Measurements from ENCODE around the gene FAIM2.
A peak's percentile ranks its signal among the peaks of the same experiment; 100 is the strongest.
"Not testable (repeated sequence)": the region's sequence is repeated elsewhere in the genome, so short reads cannot be mapped to it uniquely, and the experiment has no call there.

FAIM2 gene

DNA sequence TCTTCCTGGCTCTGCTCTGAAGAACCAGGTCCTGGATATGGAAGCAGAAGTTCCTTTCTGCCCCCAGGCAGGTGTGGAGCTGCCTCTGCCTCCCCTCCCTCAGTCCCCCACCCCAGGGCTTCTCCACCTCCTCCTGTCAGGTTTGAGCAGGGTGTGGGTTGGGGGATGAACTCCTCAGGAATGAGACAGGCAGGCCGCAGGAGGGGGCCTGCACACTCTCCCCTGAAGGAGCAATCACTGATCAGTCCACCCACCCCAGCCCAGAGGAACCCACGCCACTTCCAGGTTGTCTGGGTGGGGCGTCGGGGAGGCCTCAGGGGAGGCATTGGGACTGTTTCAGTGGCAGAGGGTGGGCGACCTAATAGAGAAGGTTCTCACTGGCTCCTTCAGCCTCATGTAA lies 26.6 kb downstream of the FAIM2 start:
- no peak for FAIRE-seq

GRCh38 chr12:49876070-49876469 lies 27.6 kb downstream of the FAIM2 start:
- FAIRE-seq: no peak

DNA sequence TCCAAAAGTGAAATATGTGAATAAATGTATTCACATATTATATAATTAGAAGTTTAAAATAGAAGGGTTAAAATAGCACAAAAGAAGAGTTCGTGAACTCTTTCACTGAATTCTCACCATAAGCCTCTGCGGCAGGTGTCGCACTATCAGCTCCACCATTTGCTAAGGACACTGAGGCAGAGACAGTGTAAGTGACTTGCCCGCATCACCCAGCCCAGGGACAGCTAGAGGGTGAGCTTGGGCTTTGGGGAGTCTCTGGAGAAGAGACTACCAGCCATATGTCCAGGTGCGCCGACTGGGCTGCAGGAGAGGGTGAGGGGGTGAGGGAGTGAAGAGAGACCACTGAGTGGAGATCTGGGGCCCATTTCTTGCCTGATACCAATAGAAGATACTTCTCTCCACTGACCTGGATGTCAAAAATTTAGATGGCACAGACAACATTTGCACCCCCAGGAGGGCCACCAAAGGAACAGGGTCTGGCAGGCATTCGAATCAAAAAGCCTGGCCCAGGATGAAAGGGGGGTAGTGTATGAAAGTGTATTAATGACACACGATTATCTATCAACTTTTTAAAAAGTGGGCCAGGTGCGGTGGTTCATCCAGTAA lies 28.5 kb downstream of the FAIM2 start:
- no peak for FAIRE-seq

GRCh38 chr12:49874142-49874897 lies 29.4 kb downstream of the FAIM2 start:
- no peak for FAIRE-seq

DNA sequence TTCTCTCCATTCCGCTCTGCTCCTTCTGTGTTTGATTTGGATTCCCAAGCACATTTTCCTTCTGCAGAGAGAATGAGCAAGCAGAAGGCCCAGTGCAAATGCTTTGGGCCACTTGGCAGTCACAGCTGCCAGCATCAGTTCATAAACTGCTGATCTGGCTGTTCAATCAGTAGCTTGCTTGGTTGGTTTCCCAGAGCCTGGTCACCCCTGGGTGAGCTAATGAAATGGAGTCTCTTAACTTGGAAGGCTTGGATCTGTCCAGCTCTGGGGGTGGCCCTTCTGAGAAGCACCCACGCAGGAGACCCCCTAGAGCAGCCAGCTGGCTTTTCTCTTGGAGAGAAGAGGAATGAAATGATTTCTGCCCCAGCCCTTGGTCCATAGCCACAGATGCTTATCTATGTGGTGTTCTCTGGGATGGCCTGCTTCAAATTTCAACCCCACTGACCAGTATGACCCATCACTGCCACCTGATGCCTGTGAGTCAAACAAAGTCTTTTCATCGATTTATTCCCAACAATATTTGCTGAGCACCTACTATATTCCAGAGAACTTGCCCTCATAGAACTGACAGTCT lies 30.3 kb downstream of the FAIM2 start:
- no peak for FAIRE-seq

DNA sequence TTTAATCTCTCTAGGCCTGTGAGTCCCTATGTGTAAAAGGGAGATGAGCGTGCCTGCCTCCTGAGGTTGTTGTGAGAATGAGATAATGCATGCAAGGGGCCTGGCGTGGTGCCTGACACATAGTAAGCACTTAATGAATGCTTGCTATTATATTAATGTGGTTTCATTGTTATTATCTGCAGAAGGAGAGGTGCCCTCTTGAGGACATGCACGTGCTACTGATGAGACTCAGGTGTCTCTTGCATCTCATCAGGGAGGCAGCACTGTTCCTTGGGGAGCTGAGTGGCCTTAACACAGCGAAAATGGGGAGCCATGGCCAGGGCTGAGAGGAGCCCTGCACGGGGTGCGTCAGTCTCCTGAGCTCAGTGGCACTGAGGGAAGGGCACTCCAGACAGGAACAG lies 30.9 kb downstream of the FAIM2 start:
- FAIRE-seq: no peak

DNA sequence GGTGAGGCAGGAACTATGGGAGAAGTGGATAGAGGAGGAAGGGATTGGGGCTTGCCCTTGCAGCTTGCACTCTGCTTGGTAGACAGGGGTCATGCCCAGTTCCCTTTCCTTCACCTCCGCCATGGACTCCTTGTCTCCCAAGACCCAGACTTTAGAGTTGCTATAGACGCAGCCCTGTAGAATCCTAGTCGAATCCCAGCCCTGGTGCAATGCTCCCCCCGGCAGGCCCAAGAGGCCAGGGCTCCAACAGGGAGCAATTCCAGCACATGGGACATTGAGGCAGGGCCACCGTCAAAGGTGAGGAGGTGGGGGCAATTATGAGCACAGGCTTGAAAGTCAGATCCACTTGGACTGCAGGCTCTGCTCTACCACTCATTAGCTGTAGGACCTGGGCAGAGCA lies 31.3 kb downstream of the FAIM2 start:
- no peak for FAIRE-seq

DNA sequence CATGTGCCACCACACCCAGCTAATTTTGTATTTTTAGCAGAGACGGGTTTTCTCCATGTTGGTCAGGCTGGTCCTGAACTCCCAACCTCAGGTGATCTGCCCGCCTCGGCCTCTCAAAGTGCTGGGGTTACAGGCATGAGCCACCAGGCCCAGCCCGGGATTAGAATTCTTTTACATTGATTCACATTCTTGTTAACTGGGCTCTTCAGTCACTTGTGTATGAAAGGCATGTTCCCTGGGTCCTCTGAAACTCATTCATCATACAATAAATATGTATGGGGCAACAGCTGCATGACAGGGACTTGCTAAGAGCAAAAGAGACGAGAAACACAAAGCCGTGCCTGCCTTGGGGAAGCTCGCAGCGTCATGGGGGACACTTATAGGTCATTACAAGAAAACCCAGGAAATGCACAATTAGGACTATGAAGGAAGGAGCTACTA lies 31.9 kb downstream of the FAIM2 start:
- not testable (repeated sequence) for FAIRE-seq

DNA sequence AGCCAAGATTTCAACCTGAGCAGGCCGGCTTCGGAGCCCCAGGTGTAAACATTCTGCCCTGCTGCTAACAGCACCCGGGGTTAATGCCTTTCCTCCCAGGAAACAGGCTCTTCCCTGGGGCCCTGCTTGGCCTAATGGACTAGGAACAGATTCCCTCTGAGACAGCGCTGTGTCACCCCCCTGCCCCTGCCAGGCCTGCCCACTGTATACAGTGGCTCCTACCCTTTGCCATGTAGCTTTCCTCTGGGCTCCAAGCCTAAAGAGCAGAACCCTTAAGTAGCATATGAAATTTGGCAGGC lies 32.5 kb downstream of the FAIM2 start:
- FAIRE-seq: no peak

DNA sequence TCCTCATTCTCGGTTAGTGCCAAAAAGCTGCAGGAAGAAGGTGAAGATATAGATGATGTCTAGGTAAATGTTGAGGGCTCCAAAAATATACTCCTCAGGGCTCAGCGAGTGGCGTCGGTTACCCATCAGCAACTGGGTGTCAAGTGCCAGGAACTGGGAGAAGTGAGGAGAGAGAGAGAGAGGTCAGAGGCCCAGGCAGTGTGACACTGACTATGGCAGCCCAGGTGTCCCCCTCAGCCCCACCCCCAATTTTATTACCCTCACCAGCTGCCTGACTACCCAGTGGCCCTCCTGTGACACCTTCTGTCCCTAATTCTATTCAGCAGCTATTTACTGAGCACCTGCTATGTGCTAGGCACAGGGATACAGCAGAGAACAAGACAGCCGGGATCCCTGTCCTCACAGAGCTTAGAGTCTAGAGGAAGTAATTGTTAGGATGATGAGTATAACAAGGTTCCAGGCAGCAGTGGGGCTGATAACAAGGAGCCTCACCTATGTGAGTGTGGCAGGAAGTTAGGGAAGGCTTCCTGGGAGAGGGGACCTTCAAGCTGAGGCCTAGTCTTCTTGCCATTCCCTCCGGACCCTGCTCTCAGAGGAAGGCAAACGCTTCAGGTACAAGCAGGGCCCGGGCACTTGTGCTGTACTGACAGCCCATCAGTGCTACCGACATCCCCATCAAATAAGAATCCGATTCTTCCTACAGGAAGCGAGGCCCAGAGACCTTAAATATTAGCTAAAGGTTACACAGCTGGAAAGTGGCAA lies 33.0 kb downstream of the FAIM2 start:
- no peak for FAIRE-seq

DNA sequence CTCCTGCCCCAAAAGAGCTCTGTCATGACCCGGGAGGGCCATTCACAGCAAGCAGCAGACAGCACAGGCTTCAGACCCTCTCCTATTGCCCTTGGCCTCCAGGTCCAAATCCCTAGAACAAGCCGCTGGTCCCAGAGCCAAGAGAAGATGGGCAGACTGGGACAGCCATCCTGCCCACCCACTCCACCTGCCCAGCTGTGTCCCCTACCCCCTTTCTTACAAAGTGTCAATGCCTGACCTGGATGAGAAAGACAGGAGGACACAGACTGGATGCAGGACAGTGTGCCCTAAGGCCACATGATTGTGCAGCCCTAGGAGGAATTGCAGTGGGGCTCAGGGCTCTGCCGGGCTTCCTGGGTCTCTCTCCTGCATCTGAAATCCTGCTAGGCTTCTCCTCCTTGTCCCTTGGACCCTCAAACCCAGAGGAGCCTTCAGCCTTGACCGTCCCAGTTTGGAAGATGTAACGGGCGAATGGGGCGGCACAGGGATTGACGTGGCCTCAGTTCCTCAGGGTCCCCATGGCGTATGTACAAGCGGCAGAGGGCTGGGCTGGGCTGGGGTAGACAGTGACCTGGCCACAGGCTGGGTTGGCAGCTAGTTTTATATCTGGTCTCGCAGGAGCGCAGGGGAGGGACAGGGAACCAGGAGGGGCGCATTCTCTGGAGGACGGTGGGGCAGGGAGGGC lies 33.7 kb downstream of the FAIM2 start:
- no peak for FAIRE-seq

- peak; percentile 55 for FAIRE-seq
Observed at GRCh38 chr12:49868952-49869815, 34.5 kb downstream of the FAIM2 start.

GRCh38 chr12:49868449-49868848 lies 35.3 kb downstream of the FAIM2 start:
- no peak for FAIRE-seq

- no peak for FAIRE-seq
Observed at GRCh38 chr12:49867570-49868341, 35.9 kb downstream of the FAIM2 start.

DNA sequence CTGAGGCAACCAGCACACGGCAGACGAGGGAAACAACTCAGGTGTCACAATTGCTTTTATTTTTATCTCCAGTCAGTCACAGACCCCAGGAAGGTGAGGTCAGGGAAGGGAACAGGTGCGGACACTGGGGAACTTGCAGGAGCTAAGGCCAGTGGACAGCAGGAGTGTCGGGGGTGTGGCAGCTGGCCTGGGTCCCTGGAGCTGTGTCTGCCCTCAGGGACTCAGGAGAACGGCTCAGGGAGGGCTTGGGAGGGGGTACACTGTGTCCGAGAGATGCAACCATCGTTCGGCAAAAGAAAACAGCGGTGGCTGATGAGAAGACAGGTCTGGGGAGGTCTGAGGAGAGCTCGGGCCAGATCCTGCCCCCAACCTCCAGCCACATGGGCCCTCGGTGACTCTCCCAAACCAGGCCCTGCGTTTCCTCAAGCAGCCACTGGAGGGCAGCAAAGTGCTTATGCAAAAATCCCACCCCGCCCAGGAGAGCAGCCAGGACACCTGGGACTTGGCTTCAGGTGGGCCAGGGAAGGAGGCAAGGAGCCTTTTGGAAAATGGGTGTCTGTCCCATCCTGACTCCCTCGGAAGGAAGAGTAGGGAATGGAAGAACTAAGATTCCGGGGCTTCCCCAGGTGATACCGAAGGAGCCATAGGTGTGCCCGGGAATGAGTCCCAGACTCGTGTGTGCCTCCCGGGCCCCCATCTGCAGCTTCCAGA lies 36.7 kb downstream of the FAIM2 start:
- FAIRE-seq: no peak

GRCh38 chr12:49865782-49866135 lies 37.9 kb downstream of the FAIM2 start:
- no peak for FAIRE-seq

DNA sequence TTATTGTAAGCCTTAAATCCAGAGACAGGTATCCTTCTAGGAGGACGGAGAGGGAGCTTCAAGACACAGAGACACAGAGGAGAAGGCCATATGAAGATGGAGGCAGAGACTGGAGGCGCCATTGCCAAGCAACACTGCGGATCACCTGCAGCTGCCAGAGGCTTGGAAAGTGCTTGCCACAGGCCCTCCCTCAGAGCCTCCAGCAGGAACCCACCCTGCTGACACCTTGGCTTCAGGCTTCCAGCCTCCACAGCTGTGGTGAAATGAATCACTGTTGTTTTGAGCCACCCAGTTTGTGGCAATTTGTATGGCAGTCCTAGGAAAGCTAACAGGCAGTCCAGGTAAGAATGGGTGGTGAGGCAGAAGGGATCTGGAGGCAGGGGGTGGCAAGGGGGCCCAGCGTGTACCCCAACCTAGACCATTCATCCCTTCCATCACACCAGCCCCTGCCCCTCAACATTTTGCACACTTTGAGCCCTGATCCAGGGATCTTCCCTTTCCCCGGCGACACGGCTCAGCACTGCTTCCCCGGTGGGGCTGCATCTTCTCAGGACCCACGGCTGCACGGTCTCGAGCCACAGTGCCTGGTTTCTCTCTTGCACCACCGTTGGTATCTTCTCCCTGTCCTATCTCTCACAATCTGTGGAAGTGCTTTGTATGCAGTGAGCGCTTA lies 38.5 kb downstream of the FAIM2 start:
- no peak for FAIRE-seq

GRCh38 chr12:49864798-49865090 lies 39.0 kb downstream of the FAIM2 start:
- no peak for FAIRE-seq

DNA sequence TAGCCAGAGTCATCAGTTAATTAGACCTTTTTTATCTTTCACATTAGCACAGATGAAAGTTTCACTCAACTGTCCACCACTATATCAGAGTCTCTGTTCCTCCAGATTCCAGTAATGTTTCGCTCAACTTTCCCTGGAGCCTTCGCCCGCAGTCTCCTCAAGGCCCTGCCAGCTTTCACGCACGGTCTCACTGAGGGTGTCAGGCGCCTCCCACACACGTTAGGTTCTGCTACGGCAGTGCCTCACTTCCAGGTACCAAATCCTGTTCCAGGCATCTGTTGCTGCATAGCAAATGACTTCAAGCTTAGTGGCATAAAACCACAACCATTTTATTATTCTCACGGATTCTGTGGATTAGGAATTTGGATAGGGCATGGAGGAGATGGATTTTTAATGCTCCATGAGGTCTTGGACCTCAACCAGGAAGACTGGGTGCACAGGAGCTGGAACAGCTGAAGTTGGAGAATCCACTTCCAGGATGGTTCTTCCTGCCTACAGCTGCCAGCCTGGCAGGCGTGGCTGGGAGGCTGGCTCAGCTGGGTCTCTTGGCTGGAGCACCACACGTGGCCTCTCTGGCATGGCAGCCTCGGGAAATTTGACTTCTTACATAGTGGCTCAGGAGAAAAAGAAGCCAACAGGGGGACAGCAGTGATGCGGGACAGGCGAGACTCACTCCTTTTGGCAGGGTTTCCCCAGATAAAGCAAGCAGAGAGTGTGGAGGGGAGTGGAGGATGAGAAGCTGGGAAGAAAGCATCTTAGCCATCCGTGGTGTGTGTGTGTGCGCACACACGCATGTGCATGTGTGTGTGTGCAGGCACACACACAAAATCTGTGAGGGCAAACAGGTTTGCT lies 39.5 kb downstream of the FAIM2 start:
- no peak for FAIRE-seq
